NB4 (cell line): ENCODE results near the gene GLRA3.

Experiments used
- CTCF ChIP-seq: IDR thresholded peaks from one replicate; pipeline ENCODE4 v1.5.1; 2012; ENCODE audit warnings: low read depth, low read length
- POLR2A ChIP-seq: IDR thresholded peaks from 2 replicates; pipeline ENCODE4 v1.6.1; 2011; ENCODE audit warnings: mild to moderate bottlenecking; ENCODE audit not compliant: insufficient read length; ENCODE audit errors: extremely low read depth

- no peak for TF ChIP-seq CTCF
- no peak for TF ChIP-seq POLR2A
These were observed 89.5 kb downstream of the GLRA3 start for GRCh38 chr4:174739576-174739975.
